Measurements from ENCODE around the gene IL13RA1. TPM values are rescaled to one million over a fixed set of nuclear protein-coding genes. Genes with fewer than 3 reads are reported as not detected.

The IL13RA1 gene
- total RNA-seq, 1 experiment from 2014 or later, result 106 TPM

DNA sequence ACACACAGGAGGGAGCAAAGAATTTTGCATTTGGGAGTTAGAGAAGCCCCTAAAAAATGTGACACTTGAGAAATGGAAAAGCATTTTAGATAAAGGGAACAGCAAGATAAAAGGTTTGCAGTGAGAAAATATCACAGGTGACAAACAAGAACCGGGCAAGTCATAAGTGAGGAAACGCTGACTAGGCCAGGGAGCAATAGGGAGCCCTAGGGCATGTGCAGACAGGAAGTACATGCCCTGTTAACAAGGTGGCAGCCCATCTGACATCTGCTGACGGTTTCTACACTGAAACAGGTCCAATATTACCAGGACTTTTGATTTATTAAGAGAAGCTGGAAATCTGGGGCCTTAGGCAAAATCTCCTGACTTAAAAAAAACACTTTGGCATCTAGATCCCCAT lies 4.0 kb upstream of the IL13RA1 start:
- peaks cover 8% of the 10 kb centered on the region for H3K79me2 ChIP-seq (ENCODE audit: low read depth)
- DNase-seq, result peak in 1 of 2 experiments; percentile 49
- intact Hi-C loops (cut with micrococcal nuclease; ENCODE audit: unreplicated experiment), result loop anchor here (10.0 kb wide), 1 partner anchor 321 kb away; no protein-coding TSS in a partner anchor
- no peak overlapping the region for H2AFZ ChIP-seq
- H3K27ac ChIP-seq, result peak overlapping the region; percentile 15; the same call in 1 of the 2 replicates
- no peaks in the 10 kb centered on the region for H3K27me3 ChIP-seq (ENCODE audit: insufficient read depth, low read depth)
- no peaks in the 10 kb centered on the region for H3K9me2 ChIP-seq (ENCODE audit: insufficient read depth)
- CTCF ChIA-PET, result no interaction called here
- H4K20me1 ChIP-seq (ENCODE audit: insufficient read depth), result no peaks in the 10 kb centered on the region
- H3K4me3 ChIP-seq, result no peak overlapping the region
- no peaks in the 10 kb centered on the region for H3K36me3 ChIP-seq (ENCODE audit: low read depth)
- POLR2A ChIA-PET (ENCODE audit: unreplicated experiment), result no interaction called here
- no TSS peak for BruUV-seq (replicated peaks)
- H3K9me3 ChIP-seq (ENCODE audit: insufficient read depth, low read depth), result no peaks in the 10 kb centered on the region
- TF ChIP-seq CTCF (conservative IDR thresholded peaks at IDR 0.05), result no peak
- no peak for TF ChIP-seq EZH2 (IDR thresholded peaks at IDR 0.05; ENCODE audit: low read depth)
- peaks cover 37% of the 10 kb centered on the region for H3K4me1 ChIP-seq (replicated peaks; ENCODE audit: insufficient read depth)
- peak overlapping the region; percentile 20; the same call in 1 of the 2 replicates for H3K4me2 ChIP-seq
- peaks cover 21% of the 10 kb centered on the region for H3F3A ChIP-seq (ENCODE audit: insufficient read depth, low read depth)

DNA sequence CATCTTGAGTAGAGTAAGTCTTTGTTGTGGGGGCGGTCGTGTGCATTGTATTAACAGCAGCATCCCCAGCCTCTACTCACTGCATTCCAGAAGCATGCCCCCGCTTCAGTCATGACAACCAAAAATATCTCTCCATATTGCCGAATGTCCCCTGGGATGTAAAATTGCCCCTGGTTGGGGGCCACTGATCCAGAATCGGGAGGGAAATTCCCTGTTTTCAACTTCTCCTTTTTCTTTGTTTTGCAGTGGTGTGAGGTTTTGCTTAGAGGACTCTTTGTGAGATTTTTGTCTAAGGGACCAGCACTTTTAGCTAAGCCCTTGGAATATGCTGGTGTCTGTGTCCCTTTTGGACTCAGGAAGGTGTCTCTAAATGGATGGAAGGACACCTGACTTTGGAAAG lies 3.0 kb upstream of the IL13RA1 start:
- Histone ChIP-seq H4K20me1 (ENCODE audit: insufficient read depth) (no peaks in the 10 kb centered on the region), H3K4me1 (replicated peaks; ENCODE audit: insufficient read depth) (peaks cover 47% of the 10 kb centered on the region), H3K27ac (no peak overlapping the region), H3F3A (ENCODE audit: insufficient read depth, low read depth) (peaks cover 21% of the 10 kb centered on the region), H3K79me2 (ENCODE audit: low read depth) (peaks cover 18% of the 10 kb centered on the region), H2AFZ (no peak overlapping the region), H3K9me3 (ENCODE audit: insufficient read depth, low read depth) (no peaks in the 10 kb centered on the region), H3K27me3 (ENCODE audit: insufficient read depth, low read depth) (no peaks in the 10 kb centered on the region), H3K36me3 (ENCODE audit: low read depth) (no peaks in the 10 kb centered on the region), H3K4me3 (no peak overlapping the region), H3K9me2 (ENCODE audit: insufficient read depth) (no peaks in the 10 kb centered on the region), H3K4me2 (peak overlapping the region; percentile 86; the same call in 1 of the 2 replicates)
- ChIA-PET CTCF (no interaction called here), POLR2A (ENCODE audit: unreplicated experiment) (no interaction called here)
- no peak for TF ChIP-seq EZH2 (IDR thresholded peaks at IDR 0.05; ENCODE audit: low read depth)
- no peak for TF ChIP-seq CTCF (conservative IDR thresholded peaks at IDR 0.05)
- intact Hi-C loops (cut with micrococcal nuclease; ENCODE audit: unreplicated experiment), result loop anchor here (10.0 kb wide), 1 partner anchor 320 kb away; no protein-coding TSS in a partner anchor
- BruUV-seq (replicated peaks), result no TSS peak
- no peak for DNase-seq

GRCh38 chrX:118724775-118725174 lies 2.6 kb upstream of the IL13RA1 start:
- Histone ChIP-seq H3K9me3 (ENCODE audit: insufficient read depth, low read depth) (no peaks in the 10 kb centered on the region), H3K4me2 (peak overlapping the region; percentile 86; the same call in 1 of the 2 replicates), H2AFZ (no peak overlapping the region), H3K36me3 (ENCODE audit: low read depth) (no peaks in the 10 kb centered on the region), H3K27ac (no peak overlapping the region), H3F3A (ENCODE audit: insufficient read depth, low read depth) (peaks cover 21% of the 10 kb centered on the region), H3K9me2 (ENCODE audit: insufficient read depth) (no peaks in the 10 kb centered on the region), H3K79me2 (ENCODE audit: low read depth) (peaks cover 22% of the 10 kb centered on the region), H3K4me1 (replicated peaks; ENCODE audit: insufficient read depth) (peaks cover 51% of the 10 kb centered on the region), H3K4me3 (no peak overlapping the region), H4K20me1 (ENCODE audit: insufficient read depth) (no peaks in the 10 kb centered on the region), H3K27me3 (ENCODE audit: insufficient read depth, low read depth) (no peaks in the 10 kb centered on the region)
- no TSS peak for BruUV-seq (replicated peaks)
- CTCF ChIA-PET, result no interaction called here
- intact Hi-C loops (cut with micrococcal nuclease; ENCODE audit: unreplicated experiment), result loop anchor here (5.0 to 10.0 kb wide), 3 partner anchors 72 to 377 kb away; partner anchors contain the start of gene WDR44
- peak in 1 of 2 experiments; percentile 15 for DNase-seq
- POLR2A ChIA-PET (ENCODE audit: unreplicated experiment), result no interaction called here
- TF ChIP-seq CTCF (conservative IDR thresholded peaks at IDR 0.05), result no peak
- no peak for TF ChIP-seq EZH2 (IDR thresholded peaks at IDR 0.05; ENCODE audit: low read depth)

Data from PC-9 (cell line).